Measurements from ENCODE around the gene LAMC1.

- no peak for TF ChIP-seq CTCF (IDR thresholded peaks at IDR 0.05)
- no peak for TF ChIP-seq POLR2A (IDR thresholded peaks at IDR 0.05; ENCODE audit: low read depth)
- TF ChIP-seq POLR2AphosphoS5 (IDR thresholded peaks at IDR 0.05), result no peak
These were observed 93.2 kb downstream of the LAMC1 start for GRCh38 chr1:183116416-183116815.
